Islet of Langerhans (tissue), 1 donor: Measurements from ENCODE around the gene NXPH1.

ENCODE experiments used
- FAIRE-seq: peaks from one replicate; lab custom pipeline; 2011; peaks lifted over from hg19 to GRCh38; lab: Jason Lieb, UNC

NXPH1 gene

GRCh38 chr7:8509621-8510020 lies 76.2 kb downstream of the NXPH1 start:
- FAIRE-seq = no peak

GRCh38 chr7:8511855-8512254 lies 78.4 kb downstream of the NXPH1 start:
- FAIRE-seq = no peak

- FAIRE-seq = no peak
Observed at GRCh38 chr7:8514781-8515519, 81.5 kb downstream of the NXPH1 start.

GRCh38 chr7:8515640-8516185 lies 82.3 kb downstream of the NXPH1 start:
- no peak for FAIRE-seq

- FAIRE-seq = no peak
Observed at GRCh38 chr7:8516976-8517375, 83.6 kb downstream of the NXPH1 start.

GRCh38 chr7:8528311-8528710 lies 94.9 kb downstream of the NXPH1 start:
- FAIRE-seq = no peak

- FAIRE-seq = no peak
Observed at GRCh38 chr7:8531991-8532515, 98.6 kb downstream of the NXPH1 start.

GRCh38 chr7:8536431-8536830 lies 103.0 kb downstream of the NXPH1 start:
- no peak for FAIRE-seq

- no peak for FAIRE-seq
Observed at GRCh38 chr7:8549046-8549445, 115.6 kb downstream of the NXPH1 start.

GRCh38 chr7:8560501-8560900 lies 127.1 kb downstream of the NXPH1 start:
- FAIRE-seq = no peak

GRCh38 chr7:8561449-8561848 lies 128.0 kb downstream of the NXPH1 start:
- no peak for FAIRE-seq

- FAIRE-seq = no peak
Observed at GRCh38 chr7:8564281-8564680, 130.9 kb downstream of the NXPH1 start.

GRCh38 chr7:8566016-8566415 lies 132.6 kb downstream of the NXPH1 start:
- no peak for FAIRE-seq

- no peak for FAIRE-seq
Observed at GRCh38 chr7:8567626-8568025, 134.2 kb downstream of the NXPH1 start.

GRCh38 chr7:8579661-8580194 lies 146.3 kb downstream of the NXPH1 start:
- FAIRE-seq = no peak

GRCh38 chr7:8581842-8582241 lies 148.4 kb downstream of the NXPH1 start:
- no peak for FAIRE-seq

- FAIRE-seq = no peak
Observed at GRCh38 chr7:8582728-8583127, 149.3 kb downstream of the NXPH1 start.

- no peak for FAIRE-seq
Observed at GRCh38 chr7:8585591-8585990, 152.2 kb downstream of the NXPH1 start.

GRCh38 chr7:8590225-8590624 lies 156.8 kb downstream of the NXPH1 start:
- no peak for FAIRE-seq

- FAIRE-seq = peak; percentile 95
Observed at GRCh38 chr7:8590791-8591190, 157.4 kb downstream of the NXPH1 start.

- FAIRE-seq = no peak
Observed at GRCh38 chr7:8591289-8591688, 157.9 kb downstream of the NXPH1 start.

- no peak for FAIRE-seq
Observed at GRCh38 chr7:8592167-8592566, 158.8 kb downstream of the NXPH1 start.

- FAIRE-seq = no peak
Observed at GRCh38 chr7:8594115-8594514, 160.7 kb downstream of the NXPH1 start.

- FAIRE-seq = no peak
Observed at GRCh38 chr7:8597565-8597964, 164.2 kb downstream of the NXPH1 start.
